Activated CD4-positive, alpha-beta T cell treated with anti-CD3 and anti-CD28 coated beads, Interleukin-2, amount 10 ng/mL, durations not matched to agents 24 days and 14 days (primary cell): ENCODE measurements around the gene SLC25A5. TPM values are rescaled to one million over a fixed set of nuclear protein-coding genes. Genes with fewer than 3 reads are reported as not detected.
A peak's percentile ranks its signal among the peaks of the same experiment; 100 is the strongest.

Experiments used
- DNase-seq: peaks from one replicate; pipeline ENCODE4 v3.0.0; 2022
- H3K27ac Mint-ChIP-seq: one replicate; pipeline ENCODE4 v1.8.0; 2022; ENCODE audit warnings: mild to moderate bottlenecking, mixed read lengths
- H3K27me3 Mint-ChIP-seq: one replicate; pipeline ENCODE4 v1.8.0; 2022; ENCODE audit warnings: mixed read lengths
- H3K36me3 Mint-ChIP-seq: one replicate; pipeline ENCODE4 v1.8.0; 2022; ENCODE audit warnings: low read depth, mild to moderate bottlenecking, mixed read lengths
- H3K4me1 Mint-ChIP-seq: one replicate; pipeline ENCODE4 v1.8.0; 2021; ENCODE audit warnings: mixed read lengths
- H3K4me3 Mint-ChIP-seq: one replicate; pipeline ENCODE4 v1.8.0; 2022; ENCODE audit warnings: mild to moderate bottlenecking, moderate library complexity, mixed read lengths
- H3K9me3 Mint-ChIP-seq: one replicate; pipeline ENCODE4 v1.8.0; 2021; ENCODE audit warnings: mixed read lengths
- intact Hi-C: fragments of 100-400 bp; cut with micrococcal nuclease; formaldehyde crosslinking; loops from one replicate; pipeline ENCODE4 v1.15.1; 2023
- total RNA-seq: library from RNA; stranded (reverse); gene quantifications from 2 replicates; pipeline ENCODE4 v1.2.3, GENCODE V29; 2022

Gene SLC25A5
- total RNA-seq, 1 donor from 2014 or later, result 532 TPM

GRCh38 chrX:119465555-119465954 is 2.7 kb upstream of the SLC25A5 start:
- H3K4me1 Mint-ChIP-seq, result peaks cover 5% of the 10 kb centered on the region
- H3K4me3 Mint-ChIP-seq, result no peak overlapping the region
- no peak overlapping the region for H3K27ac Mint-ChIP-seq
- intact Hi-C loops, result loop anchor here (5.0 kb wide), 2 partner anchors 68 to 477 kb away; partner anchors contain the start of genes NKAP and SLC25A43
- H3K36me3 Mint-ChIP-seq, result peaks cover 14% of the 10 kb centered on the region
- H3K27me3 Mint-ChIP-seq, result no peaks in the 10 kb centered on the region
- DNase-seq, result no peak
- H3K9me3 Mint-ChIP-seq, result no peaks in the 10 kb centered on the region

GRCh38 chrX:119466970-119467369 is 1.3 kb upstream of the SLC25A5 start:
- intact Hi-C loops, result loop anchor here (5.0 kb wide), 2 partner anchors 70 to 475 kb away; partner anchors contain the start of genes NKAP and SLC25A43
- no peak for DNase-seq
- H3K27ac Mint-ChIP-seq, result no peak overlapping the region
- no peaks in the 10 kb centered on the region for H3K9me3 Mint-ChIP-seq
- H3K27me3 Mint-ChIP-seq, result no peaks in the 10 kb centered on the region
- H3K4me3 Mint-ChIP-seq, result peak overlapping the region; percentile 30
- peaks cover 21% of the 10 kb centered on the region for H3K36me3 Mint-ChIP-seq
- H3K4me1 Mint-ChIP-seq, result peaks cover 6% of the 10 kb centered on the region

- peak overlapping the region; percentile 94 for H3K4me3 Mint-ChIP-seq
- peaks cover 21% of the 10 kb centered on the region for H3K36me3 Mint-ChIP-seq
- no peak overlapping the region for H3K27ac Mint-ChIP-seq
- no peak for DNase-seq
- no peaks in the 10 kb centered on the region for H3K9me3 Mint-ChIP-seq
- peaks cover 6% of the 10 kb centered on the region for H3K4me1 Mint-ChIP-seq
- H3K27me3 Mint-ChIP-seq, result no peaks in the 10 kb centered on the region
- intact Hi-C loops, result loop anchor here (5.0 kb wide), 2 partner anchors 70 to 475 kb away; partner anchors contain the start of genes NKAP and SLC25A43
Observed at GRCh38 chrX:119467433-119467832, 811 bp upstream of the SLC25A5 start.

- Mint-ChIP-seq H3K36me3 (peaks cover 21% of the 10 kb centered on the region), H3K4me1 (peaks cover 6% of the 10 kb centered on the region), H3K27ac (peak overlapping the region; percentile 97), H3K27me3 (no peaks in the 10 kb centered on the region), H3K9me3 (no peaks in the 10 kb centered on the region), H3K4me3 (peak overlapping the region; percentile 94)
- peak; percentile 97 for DNase-seq
- intact Hi-C loops, result loop anchor here (1.0 to 5.0 kb wide), 5 partner anchors 14 to 1000 kb away; partner anchors contain the start of genes LAMP2, NKAP, PGRMC1 and SLC25A43
Observed at GRCh38 chrX:119468551-119469312, 488 bp downstream of the SLC25A5 start.

- Mint-ChIP-seq H3K27me3 (no peaks in the 10 kb centered on the region), H3K9me3 (no peaks in the 10 kb centered on the region), H3K4me1 (peaks cover 6% of the 10 kb centered on the region), H3K36me3 (peaks cover 21% of the 10 kb centered on the region), H3K4me3 (peak overlapping the region; percentile 94), H3K27ac (peak overlapping the region; percentile 85)
- no peak for DNase-seq
- intact Hi-C loops, result loop anchor here (2.0 to 5.0 kb wide), 4 partner anchors 72 to 1000 kb away; partner anchors contain the start of genes LAMP2, NKAP, PGRMC1 and SLC25A43
Observed at GRCh38 chrX:119469313-119469635, 1.0 kb downstream of the SLC25A5 start.

- no peak overlapping the region for H3K27ac Mint-ChIP-seq
- H3K4me3 Mint-ChIP-seq, result no peak overlapping the region
- peaks cover 6% of the 10 kb centered on the region for H3K4me1 Mint-ChIP-seq
- H3K27me3 Mint-ChIP-seq, result peaks cover 5% of the 10 kb centered on the region
- H3K9me3 Mint-ChIP-seq, result no peaks in the 10 kb centered on the region
- intact Hi-C loops, result no loop called here
- no peak for DNase-seq
- H3K36me3 Mint-ChIP-seq, result peaks cover 13% of the 10 kb centered on the region
Observed at GRCh38 chrX:119474615-119475388, 6.6 kb downstream of the SLC25A5 start.

- Mint-ChIP-seq H3K36me3 (peaks cover 7% of the 10 kb centered on the region), H3K27ac (no peak overlapping the region), H3K4me1 (peaks cover 6% of the 10 kb centered on the region), H3K27me3 (peaks cover 5% of the 10 kb centered on the region), H3K4me3 (no peak overlapping the region), H3K9me3 (no peaks in the 10 kb centered on the region)
- intact Hi-C loops, result no loop called here
- DNase-seq, result no peak
Observed at GRCh38 chrX:119475389-119476101, 7.3 kb downstream of the SLC25A5 start.

- Mint-ChIP-seq H3K36me3 (no peaks in the 10 kb centered on the region), H3K4me1 (peaks cover 6% of the 10 kb centered on the region), H3K9me3 (no peaks in the 10 kb centered on the region), H3K27ac (no peak overlapping the region), H3K4me3 (no peak overlapping the region), H3K27me3 (peaks cover 5% of the 10 kb centered on the region)
- DNase-seq, result no peak
- intact Hi-C loops, result no loop called here
Observed at GRCh38 chrX:119477812-119478232, 9.6 kb downstream of the SLC25A5 start.

GRCh38 chrX:119478504-119478903 is 10.3 kb downstream of the SLC25A5 start:
- intact Hi-C loops, result no loop called here
- H3K9me3 Mint-ChIP-seq, result no peaks in the 10 kb centered on the region
- no peak for DNase-seq
- peaks cover 8% of the 10 kb centered on the region for H3K4me1 Mint-ChIP-seq
- H3K27ac Mint-ChIP-seq, result no peak overlapping the region
- peaks cover 5% of the 10 kb centered on the region for H3K27me3 Mint-ChIP-seq
- no peaks in the 10 kb centered on the region for H3K36me3 Mint-ChIP-seq
- no peak overlapping the region for H3K4me3 Mint-ChIP-seq

- no peak overlapping the region for H3K4me3 Mint-ChIP-seq
- no peak for DNase-seq
- no peaks in the 10 kb centered on the region for H3K9me3 Mint-ChIP-seq
- no peaks in the 10 kb centered on the region for H3K36me3 Mint-ChIP-seq
- peaks cover 5% of the 10 kb centered on the region for H3K27me3 Mint-ChIP-seq
- H3K4me1 Mint-ChIP-seq, result peaks cover 8% of the 10 kb centered on the region
- intact Hi-C loops, result loop anchor here (10.0 kb wide), 1 partner anchor 125 kb away; the partner anchor contains the start of gene NKRF
- no peak overlapping the region for H3K27ac Mint-ChIP-seq
Observed at GRCh38 chrX:119479845-119480244, 11.6 kb downstream of the SLC25A5 start.

- Mint-ChIP-seq H3K4me1 (peaks cover 6% of the 10 kb centered on the region), H3K27ac (no peak overlapping the region), H3K27me3 (peaks cover 2% of the 10 kb centered on the region), H3K36me3 (no peaks in the 10 kb centered on the region), H3K9me3 (no peaks in the 10 kb centered on the region), H3K4me3 (no peak overlapping the region)
- intact Hi-C loops, result loop anchor here (10.0 kb wide), 1 partner anchor 123 kb away; the partner anchor contains the start of gene NKRF
- DNase-seq, result no peak
Observed at GRCh38 chrX:119481323-119481801, 13.1 kb downstream of the SLC25A5 start.

GRCh38 chrX:119482041-119482440 is 13.8 kb downstream of the SLC25A5 start:
- Mint-ChIP-seq H3K27ac (peak overlapping the region; percentile 79), H3K27me3 (no peaks in the 10 kb centered on the region), H3K4me3 (peak overlapping the region; percentile 74), H3K36me3 (no peaks in the 10 kb centered on the region), H3K9me3 (no peaks in the 10 kb centered on the region), H3K4me1 (peaks cover 6% of the 10 kb centered on the region)
- DNase-seq, result no peak
- intact Hi-C loops, result loop anchor here (1.0 to 10.0 kb wide), 2 partner anchors 14 to 123 kb away; partner anchors contain the start of genes NKRF and SLC25A5
